ENCODE measurements around the gene ZNF28.
"Not testable (repeated sequence)": the region's sequence is repeated elsewhere in the genome, so short reads cannot be mapped to it uniquely, and the experiment has no call there.

- not testable (repeated sequence) for TF ChIP-seq CBFB, GABPA (IDR thresholded peaks at IDR 0.05; ENCODE audit: low read depth)
Measured at GRCh38 chr19:52786464-52787354, 34.7 kb downstream of the ZNF28 start, which contains the start of gene ZNF600.
